ENCODE data around the gene PIP5KL1. TPM values are rescaled to one million over a fixed set of nuclear protein-coding genes. Genes with fewer than 3 reads are reported as not detected.
"Not testable (repeated sequence)": the region's sequence is repeated elsewhere in the genome, so short reads cannot be mapped to it uniquely, and the experiment has no call there.

PIP5KL1 gene
- total and polyA plus RNA-seq, 4 donors, result 2.7 to 19.1 (median 11.9) TPM

DNA sequence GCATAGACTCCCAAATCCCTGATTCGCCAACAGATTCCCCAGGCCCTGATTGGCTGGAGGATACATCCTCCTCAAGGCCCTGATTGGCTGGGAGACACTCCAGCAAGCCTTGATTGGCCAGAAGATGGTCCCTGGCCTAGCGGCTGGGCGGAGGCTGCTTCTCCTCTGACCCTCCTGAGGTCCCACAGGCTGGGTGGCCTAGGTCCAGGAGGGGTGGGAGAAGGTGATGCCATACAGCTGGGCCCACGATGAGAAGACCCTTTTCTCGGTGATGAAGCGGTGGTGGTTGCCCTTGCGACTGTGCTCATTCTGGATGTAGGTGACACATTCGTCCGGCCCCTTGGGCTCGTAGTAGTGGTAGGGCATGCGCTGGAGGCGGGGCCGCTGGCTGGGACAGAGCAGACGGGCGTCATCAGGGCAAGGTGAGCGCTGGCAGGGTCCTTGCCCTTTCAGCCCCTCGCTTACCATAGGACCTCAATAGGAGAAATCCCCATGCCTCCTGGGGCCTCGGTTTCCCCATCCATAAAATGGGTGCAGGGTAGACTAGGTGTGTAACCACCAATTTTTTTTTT is 44.1 kb downstream of the PIP5KL1 start:
- 95% methylated on average over 17 of the region's 18 CpGs for WGBS (ENCODE audit: insufficient coverage)
- DNase-seq (ENCODE audit: low read depth in 4 of 6, low spot score in 6 of 6), result no peak
- H3K36me3 ChIP-seq (ENCODE audit: control insufficient read depth, insufficient read depth, low read length), result peaks cover 64% of the 10 kb centered on the region

DNA sequence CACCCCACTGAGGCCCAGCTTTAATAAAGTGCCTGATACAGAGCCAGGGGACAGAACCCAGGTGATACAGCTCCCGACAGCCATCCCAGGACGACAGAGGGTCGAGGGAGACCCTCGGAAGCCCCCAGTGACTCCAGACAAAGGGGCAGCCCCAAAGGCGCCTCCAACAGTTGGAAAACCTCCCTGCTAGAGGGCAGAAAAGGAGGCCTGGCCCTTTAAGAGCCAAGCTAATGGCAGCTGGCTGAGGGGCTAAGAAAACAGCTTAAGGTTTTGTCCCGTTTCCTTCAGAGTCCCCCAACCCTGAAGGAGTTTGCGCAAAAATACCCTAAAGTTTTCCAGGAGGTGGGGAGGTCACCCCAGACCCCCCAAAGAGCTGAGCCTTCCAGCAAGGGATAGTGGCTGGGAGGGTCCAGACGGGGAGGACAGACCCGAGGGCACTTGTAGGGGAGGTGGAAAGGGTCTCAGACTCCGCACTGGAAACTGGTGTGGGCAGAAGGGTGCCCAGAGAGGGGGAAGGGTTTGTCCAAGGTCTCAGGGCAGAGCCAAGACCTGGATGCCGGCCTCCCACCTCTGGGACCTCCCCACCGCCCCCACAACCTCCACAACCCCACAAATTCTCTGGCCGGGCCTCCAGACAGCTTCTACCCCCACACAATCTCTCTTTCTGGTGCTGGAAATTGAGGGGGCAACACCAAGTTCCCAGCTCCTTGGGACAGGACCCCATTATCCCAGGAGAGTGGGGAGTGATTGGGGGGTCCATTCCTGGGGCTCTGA is 44.9 kb downstream of the PIP5KL1 start:
- DNase-seq (ENCODE audit: low read depth in 4 of 6, low spot score in 6 of 6), result no peak
- Histone ChIP-seq H3K4me1 (ENCODE audit: control insufficient read depth, insufficient read depth, low read length) (peaks cover 28% of the 10 kb centered on the region), H3K9me3 (ENCODE audit: control insufficient read depth, insufficient read depth, low read length) (no peaks in the 10 kb centered on the region), H3K27me3 (ENCODE audit: control insufficient read depth, insufficient read depth, low read length) (no peaks in the 10 kb centered on the region), H3K27ac (ENCODE audit: low read depth, low read length) (no peak overlapping the region), H3K4me3 (ENCODE audit: low read depth, low read length) (no peak overlapping the region), H3K36me3 (ENCODE audit: control insufficient read depth, insufficient read depth, low read length) (peaks cover 61% of the 10 kb centered on the region)
- WGBS (ENCODE audit: insufficient coverage), result 65% methylated on average over 9 of the region's 13 CpGs

More for the DNA sequence above, 44.1 kb downstream of the PIP5KL1 start:
- peaks cover 28% of the 10 kb centered on the region for H3K4me1 ChIP-seq (ENCODE audit: control insufficient read depth, insufficient read depth, low read length)
- no peak overlapping the region for H3K4me3 ChIP-seq (ENCODE audit: low read depth, low read length)
- no peaks in the 10 kb centered on the region for H3K9me3 ChIP-seq (ENCODE audit: control insufficient read depth, insufficient read depth, low read length)
- H3K27ac ChIP-seq (ENCODE audit: low read depth, low read length), result no peak overlapping the region
- H3K27me3 ChIP-seq (ENCODE audit: control insufficient read depth, insufficient read depth, low read length), result no peaks in the 10 kb centered on the region

DNA sequence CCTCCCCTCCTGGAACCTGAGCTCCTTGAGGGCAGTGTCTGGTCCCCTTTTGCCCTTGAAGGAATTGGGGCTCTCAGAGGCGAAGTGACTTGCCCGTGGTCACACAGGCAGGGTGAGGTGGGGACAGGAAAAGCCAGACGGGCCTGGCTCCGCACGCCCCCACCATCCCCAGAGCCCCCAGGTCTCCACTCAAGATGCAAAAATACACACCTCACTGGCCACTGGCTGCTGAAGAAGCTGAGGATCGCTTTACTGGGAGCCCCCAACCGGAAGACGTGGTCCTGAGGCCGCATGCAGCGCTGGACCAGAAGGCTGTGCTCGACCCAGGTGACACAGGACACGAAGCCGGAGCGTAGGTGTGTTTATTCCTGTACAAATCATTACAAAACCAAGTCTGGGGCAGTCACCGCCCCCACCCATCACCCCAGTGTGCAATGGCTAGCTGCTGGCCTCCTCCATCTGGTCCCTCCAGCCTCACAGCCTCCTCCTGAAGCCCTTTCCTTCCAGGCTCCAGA is 45.5 kb downstream of the PIP5KL1 start:
- DNase-seq (ENCODE audit: low read depth in 4 of 6, low spot score in 6 of 6), result no peak
- Histone ChIP-seq H3K4me1 (ENCODE audit: control insufficient read depth, insufficient read depth, low read length) (peaks cover 28% of the 10 kb centered on the region), H3K9me3 (ENCODE audit: control insufficient read depth, insufficient read depth, low read length) (no peaks in the 10 kb centered on the region), H3K27me3 (ENCODE audit: control insufficient read depth, insufficient read depth, low read length) (no peaks in the 10 kb centered on the region), H3K36me3 (ENCODE audit: control insufficient read depth, insufficient read depth, low read length) (peaks cover 54% of the 10 kb centered on the region), H3K4me3 (ENCODE audit: low read depth, low read length) (no peak overlapping the region), H3K27ac (ENCODE audit: low read depth, low read length) (peak overlapping the region; percentile 67)
- WGBS (ENCODE audit: insufficient coverage), result 75% methylated on average over 14 of the region's 15 CpGs

DNA sequence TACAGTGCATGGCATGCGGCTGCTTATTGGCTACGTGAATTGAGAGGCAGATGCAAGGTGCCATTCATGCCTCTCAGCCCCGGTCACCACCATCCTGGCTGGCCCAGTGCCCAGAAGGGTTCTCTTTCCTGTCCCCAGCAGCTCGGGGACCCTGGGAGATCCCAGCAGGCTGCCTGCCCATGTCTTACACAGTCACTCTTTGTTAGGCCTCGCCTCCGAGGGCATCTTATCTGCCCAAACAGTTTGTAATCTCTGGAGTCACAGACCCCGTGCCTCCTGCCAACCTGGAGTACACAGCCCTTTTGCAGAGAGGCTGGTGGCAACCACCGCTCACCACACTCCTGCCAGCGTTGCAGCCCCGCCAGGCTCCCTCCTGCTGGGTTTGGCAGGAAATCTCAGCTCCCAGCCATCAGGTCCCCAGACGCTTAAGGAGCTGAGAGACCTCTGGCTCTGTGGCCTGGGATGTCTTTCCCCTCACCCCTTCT is 46.1 kb downstream of the PIP5KL1 start:
- peaks cover 28% of the 10 kb centered on the region for H3K4me1 ChIP-seq (ENCODE audit: control insufficient read depth, insufficient read depth, low read length)
- WGBS (ENCODE audit: insufficient coverage), result 21% methylated on average over 11 of the region's 11 CpGs
- no peak overlapping the region for H3K4me3 ChIP-seq (ENCODE audit: low read depth, low read length)
- no peaks in the 10 kb centered on the region for H3K9me3 ChIP-seq (ENCODE audit: control insufficient read depth, insufficient read depth, low read length)
- peaks cover 51% of the 10 kb centered on the region for H3K36me3 ChIP-seq (ENCODE audit: control insufficient read depth, insufficient read depth, low read length)
- DNase-seq (ENCODE audit: low read depth in 4 of 6, low spot score in 6 of 6), result peak in 3 of 6 donors; percentile 56 to 84 (median 73)
- H3K27me3 ChIP-seq (ENCODE audit: control insufficient read depth, insufficient read depth, low read length), result no peaks in the 10 kb centered on the region
- H3K27ac ChIP-seq (ENCODE audit: low read depth, low read length), result peak overlapping the region; percentile 67

DNA sequence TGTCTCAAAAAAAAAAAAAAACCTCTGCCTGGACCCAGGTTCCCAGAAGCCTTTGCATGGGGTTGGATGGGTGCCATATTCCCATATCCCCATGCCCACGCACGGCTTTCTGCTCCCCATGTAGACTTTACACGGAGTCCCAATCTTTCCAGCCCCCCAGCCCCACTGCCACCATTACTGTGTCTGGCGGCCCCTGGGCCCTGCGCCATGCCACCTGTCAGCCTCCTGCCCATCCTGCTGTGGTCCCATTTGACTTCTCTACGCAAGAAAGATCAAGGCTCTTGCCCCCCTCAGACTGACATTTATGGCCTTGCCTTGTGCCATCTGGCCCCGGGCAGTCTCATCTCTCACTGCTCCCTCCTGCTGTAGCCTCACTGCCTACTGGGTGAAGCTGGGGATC is 46.6 kb downstream of the PIP5KL1 start:
- H3K36me3 ChIP-seq (ENCODE audit: control insufficient read depth, insufficient read depth, low read length), result peaks cover 48% of the 10 kb centered on the region
- no peaks in the 10 kb centered on the region for H3K9me3 ChIP-seq (ENCODE audit: control insufficient read depth, insufficient read depth, low read length)
- no peaks in the 10 kb centered on the region for H3K27me3 ChIP-seq (ENCODE audit: control insufficient read depth, insufficient read depth, low read length)
- WGBS (ENCODE audit: insufficient coverage), result 58% methylated on average over 7 of the region's 7 CpGs
- H3K4me1 ChIP-seq (ENCODE audit: control insufficient read depth, insufficient read depth, low read length), result peaks cover 28% of the 10 kb centered on the region
- no peak overlapping the region for H3K4me3 ChIP-seq (ENCODE audit: low read depth, low read length)
- peak in 1 of 6 donors; percentile 33 for DNase-seq (ENCODE audit: low read depth in 4 of 6, low spot score in 6 of 6)
- peak overlapping the region; percentile 67 for H3K27ac ChIP-seq (ENCODE audit: low read depth, low read length)

DNA sequence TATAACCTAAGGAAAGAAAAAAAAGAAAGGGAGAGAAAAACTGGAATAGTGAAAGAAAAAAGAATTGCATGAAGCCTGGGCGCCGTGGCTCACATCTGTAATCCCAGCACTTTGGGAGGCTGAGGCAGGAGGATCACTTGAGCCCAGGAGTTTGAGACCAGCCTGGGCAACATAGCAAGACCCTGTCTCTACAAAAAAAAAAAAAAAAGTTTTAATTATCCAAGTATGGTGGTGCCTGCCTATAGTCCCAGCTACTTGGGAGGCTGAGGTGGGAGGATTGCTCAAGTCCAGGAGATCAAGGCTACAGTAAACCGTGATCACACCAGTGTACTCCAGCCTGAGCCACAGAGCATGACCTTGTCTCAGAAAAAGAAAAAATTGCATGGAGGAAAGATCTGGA is 48.9 kb downstream of the PIP5KL1 start:
- H3K27me3 ChIP-seq (ENCODE audit: control insufficient read depth, insufficient read depth, low read length); DNase-seq (ENCODE audit: low read depth in 4 of 6, low spot score in 6 of 6); H3K27ac ChIP-seq (ENCODE audit: low read depth, low read length); H3K4me3 ChIP-seq (ENCODE audit: low read depth, low read length); H3K9me3 ChIP-seq (ENCODE audit: control insufficient read depth, insufficient read depth, low read length): not testable (repeated sequence)
- Histone ChIP-seq H3K36me3 (ENCODE audit: control insufficient read depth, insufficient read depth, low read length) (peaks cover 33% of the 10 kb centered on the region), H3K4me1 (ENCODE audit: control insufficient read depth, insufficient read depth, low read length) (peaks cover 45% of the 10 kb centered on the region)
- WGBS (ENCODE audit: insufficient coverage), result 100% methylated on average over 2 of the region's 3 CpGs

DNA sequence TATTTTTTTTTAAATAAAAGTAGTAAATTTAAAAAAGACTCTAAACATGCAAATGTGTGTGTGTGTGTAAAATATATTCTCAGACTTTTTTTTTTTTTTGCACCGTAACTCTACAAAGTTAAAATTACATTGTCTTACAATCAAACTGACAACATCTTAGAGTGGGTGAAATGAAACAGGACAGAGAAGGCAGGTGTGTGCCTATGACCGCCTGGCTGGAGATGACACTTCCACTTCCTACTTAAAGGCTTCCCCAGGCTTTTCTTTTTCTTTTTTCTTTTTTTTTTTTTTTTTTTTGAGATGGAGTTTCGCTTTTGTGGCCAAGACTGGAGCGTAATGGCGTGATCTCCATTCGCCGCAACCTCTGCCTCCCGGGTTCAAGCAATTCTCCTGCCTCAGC is 50.4 kb downstream of the PIP5KL1 start:
- 100% methylated on average over 1 of the region's 8 CpGs for WGBS (ENCODE audit: insufficient coverage)
- peaks cover 46% of the 10 kb centered on the region for H3K4me1 ChIP-seq (ENCODE audit: control insufficient read depth, insufficient read depth, low read length)
- peaks cover 29% of the 10 kb centered on the region for H3K36me3 ChIP-seq (ENCODE audit: control insufficient read depth, insufficient read depth, low read length)
- DNase-seq (ENCODE audit: low read depth in 4 of 6, low spot score in 6 of 6), result no peak
- no peak overlapping the region for H3K27ac ChIP-seq (ENCODE audit: low read depth, low read length)
- no peaks in the 10 kb centered on the region for H3K9me3 ChIP-seq (ENCODE audit: control insufficient read depth, insufficient read depth, low read length)
- no peaks in the 10 kb centered on the region for H3K27me3 ChIP-seq (ENCODE audit: control insufficient read depth, insufficient read depth, low read length)
- H3K4me3 ChIP-seq (ENCODE audit: low read depth, low read length), result no peak overlapping the region

DNA sequence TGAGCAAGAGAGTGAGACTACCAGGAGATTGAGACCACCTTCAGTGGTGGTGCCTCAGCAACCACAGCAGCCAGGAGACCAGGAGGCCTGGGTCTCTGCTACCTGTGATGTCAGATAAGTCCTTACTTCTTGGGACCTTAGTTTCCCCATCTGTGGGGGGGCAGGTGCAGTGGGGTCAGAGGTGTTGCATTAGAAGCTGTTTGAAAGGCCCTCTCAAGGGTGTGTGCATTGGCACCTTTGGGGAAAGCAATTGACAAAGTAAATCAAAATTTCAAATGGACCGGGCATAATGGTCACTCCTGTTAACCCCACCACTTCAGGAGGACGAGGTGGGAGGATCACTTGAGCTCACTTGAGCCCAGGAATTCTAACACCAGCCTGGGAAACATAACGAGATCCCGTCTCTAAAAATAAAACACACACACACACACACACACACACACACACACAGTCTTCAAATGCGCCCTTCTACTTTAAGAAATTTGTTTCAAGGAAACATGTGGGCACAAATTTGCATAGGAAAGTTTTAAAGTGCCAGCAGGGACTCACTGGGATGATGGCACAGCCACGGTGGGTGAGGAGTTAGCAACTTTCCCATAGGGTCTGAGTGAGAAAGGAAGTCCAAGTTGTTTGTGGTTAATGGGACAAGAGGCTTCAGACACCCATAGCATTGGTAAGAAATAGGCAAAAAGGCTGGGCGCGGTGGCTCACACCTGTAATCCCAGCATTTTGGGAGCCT is 51.8 kb downstream of the PIP5KL1 start:
- Histone ChIP-seq H3K9me3 (ENCODE audit: control insufficient read depth, insufficient read depth, low read length) (no peaks in the 10 kb centered on the region), H3K4me3 (ENCODE audit: low read depth, low read length) (no peak overlapping the region), H3K4me1 (ENCODE audit: control insufficient read depth, insufficient read depth, low read length) (peaks cover 46% of the 10 kb centered on the region), H3K36me3 (ENCODE audit: control insufficient read depth, insufficient read depth, low read length) (peaks cover 29% of the 10 kb centered on the region), H3K27me3 (ENCODE audit: control insufficient read depth, insufficient read depth, low read length) (no peaks in the 10 kb centered on the region), H3K27ac (ENCODE audit: low read depth, low read length) (no peak overlapping the region)
- DNase-seq (ENCODE audit: low read depth in 4 of 6, low spot score in 6 of 6), result no peak
- WGBS (ENCODE audit: insufficient coverage), result 74% methylated on average over 3 of the region's 8 CpGs

DNA sequence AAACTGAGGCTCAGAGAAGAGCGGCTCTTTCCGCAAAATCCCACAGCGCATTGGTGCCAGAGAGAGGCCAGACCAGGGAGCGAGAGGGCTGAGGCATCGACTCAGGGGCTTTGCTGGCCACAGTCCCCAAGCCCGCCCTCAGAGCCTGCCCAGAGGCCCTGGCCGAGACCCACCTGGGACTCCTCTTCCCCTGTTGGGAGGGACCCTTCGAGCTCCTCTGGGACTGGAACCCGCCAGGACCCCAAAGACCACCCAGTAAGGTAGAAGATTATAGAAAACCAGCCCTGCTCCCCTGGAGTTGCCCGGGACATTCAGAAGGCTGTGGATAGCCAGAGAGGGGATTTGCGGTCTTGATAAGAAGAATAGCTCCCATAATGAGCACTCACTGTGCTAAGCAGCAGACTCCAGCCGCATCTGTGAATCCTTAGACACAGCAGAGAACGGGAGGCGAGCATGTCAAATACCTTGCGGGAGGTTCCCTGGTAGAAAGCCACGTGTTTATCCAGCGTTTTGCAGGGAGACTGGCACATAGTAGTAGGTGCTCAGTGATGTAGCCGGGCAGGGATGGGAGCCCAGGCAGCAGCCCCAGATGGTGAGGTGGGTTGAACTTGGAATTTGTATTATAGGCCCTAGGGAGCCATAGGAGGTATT is 52.5 kb downstream of the PIP5KL1 start:
- Histone ChIP-seq H3K27me3 (ENCODE audit: control insufficient read depth, insufficient read depth, low read length) (no peaks in the 10 kb centered on the region), H3K9me3 (ENCODE audit: control insufficient read depth, insufficient read depth, low read length) (no peaks in the 10 kb centered on the region), H3K4me1 (ENCODE audit: control insufficient read depth, insufficient read depth, low read length) (peaks cover 52% of the 10 kb centered on the region), H3K36me3 (ENCODE audit: control insufficient read depth, insufficient read depth, low read length) (peaks cover 36% of the 10 kb centered on the region), H3K27ac (ENCODE audit: low read depth, low read length) (peak overlapping the region; percentile 70), H3K4me3 (ENCODE audit: low read depth, low read length) (peak overlapping the region; percentile 52)
- peak in 1 of 6 donors; percentile 47 for DNase-seq (ENCODE audit: low read depth in 4 of 6, low spot score in 6 of 6)
- 29% methylated on average over 15 of the region's 18 CpGs for WGBS (ENCODE audit: insufficient coverage)

All from spinal cord (tissue), 10 donors.